Smooth muscle cell (in vitro differentiated cells): ENCODE data around the gene TMEM129. TPM values are rescaled to one million over a fixed set of nuclear protein-coding genes. Genes with fewer than 3 reads are reported as not detected.

Source experiments
- DNase-seq: peaks from one replicate; lab custom pipeline; 2025; ENCODE audit not compliant: unreplicated experiment; lab: John Stamatoyannopoulos, UW
- H2AFZ ChIP-seq: fragments of 200-600 bp; sonication (generic); 2 replicates; pipeline ENCODE4 v1.6.0; 2016; ENCODE audit warnings: antibody characterized with exemption, low read depth, mild to moderate bottlenecking
- H3F3A ChIP-seq: fragments of 200-600 bp; sonication (generic); 2 replicates; pipeline ENCODE4 v1.6.0; 2017; ENCODE audit warnings: antibody characterized with exemption, low read depth
- H3K27ac ChIP-seq: fragments of 200-600 bp; sonication (generic); 2 replicates; pipeline ENCODE4 v1.5.1; 2016; ENCODE audit warnings: low read depth, mild to moderate bottlenecking
- H3K27me3 ChIP-seq: fragments of 200-600 bp; sonication (generic); 2 replicates; pipeline ENCODE4 v1.6.1; 2016; ENCODE audit warnings: low read depth, mild to moderate bottlenecking
- H3K36me3 ChIP-seq: fragments of 200-600 bp; sonication (generic); 2 replicates; pipeline ENCODE4 v1.5.1; 2016; ENCODE audit warnings: low read depth
- H3K4me1 ChIP-seq: fragments of 200-600 bp; sonication (generic); 2 replicates; pipeline ENCODE4 v1.5.1; 2016; ENCODE audit warnings: low read depth
- H3K4me2 ChIP-seq: fragments of 200-600 bp; sonication (generic); 2 replicates; pipeline ENCODE4 v1.6.0; 2016; ENCODE audit warnings: mild to moderate bottlenecking
- H3K4me3 ChIP-seq: fragments of 200-600 bp; sonication (generic); 2 replicates; pipeline ENCODE4 v1.5.1; 2016; ENCODE audit warnings: mild to moderate bottlenecking
- H3K79me2 ChIP-seq: fragments of 200-600 bp; sonication (generic); 2 replicates; pipeline ENCODE4 v1.6.0; 2016; ENCODE audit warnings: low read depth, mild to moderate bottlenecking
- H3K9ac ChIP-seq: fragments of 200-600 bp; sonication (generic); 2 replicates; pipeline ENCODE4 v1.6.0; 2016; ENCODE audit warnings: low read depth
- H3K9me3 ChIP-seq: fragments of 200-600 bp; sonication (generic); replicated peaks from 2 replicates; pipeline ENCODE4 v1.5.1; 2016; ENCODE audit warnings: low read depth
- H4K20me1 ChIP-seq: fragments of 200-600 bp; sonication (generic); 2 replicates; pipeline ENCODE4 v1.6.0; 2016; ENCODE audit warnings: low read depth
- WGBS: methylation state at CpG from one replicate; pipeline ENCODE4 v1.1.7; 2016; ENCODE audit warnings: low lambda C conversion rate; 5-methylcytosine and 5-hydroxymethylcytosine counted together
- polyA plus RNA-seq: library from polyadenylated mRNA; unstranded; fragments of >200 nt; fragmentation: Nextera tagmentation; extraction: Ambion mirVana; gene quantifications from 2 replicates; pipeline ENCODE4 v1.2.1, GENCODE V29; 2016
- total RNA-seq: library from RNA; depleted of rRNA; stranded (reverse); fragments of >200 nt; gene quantifications from 2 replicates; pipeline ENCODE4 v1.2.3, GENCODE V29; 2014
- TF ChIP-seq, protein P1 (sequence below): fragments of 200-600 bp; sonication (generic); IDR thresholded peaks from 2 replicates; pipeline ENCODE4 v1.5.1; 2017; ENCODE audit warnings: borderline replicate concordance, mild to moderate bottlenecking, antibody characterized with exemption; ENCODE audit not compliant: insufficient read depth, poor library complexity, severe bottlenecking

TMEM129 gene
- total and polyA plus RNA-seq, 2 experiments from 2014 or later = 30.4 to 50.5 TPM

DNA sequence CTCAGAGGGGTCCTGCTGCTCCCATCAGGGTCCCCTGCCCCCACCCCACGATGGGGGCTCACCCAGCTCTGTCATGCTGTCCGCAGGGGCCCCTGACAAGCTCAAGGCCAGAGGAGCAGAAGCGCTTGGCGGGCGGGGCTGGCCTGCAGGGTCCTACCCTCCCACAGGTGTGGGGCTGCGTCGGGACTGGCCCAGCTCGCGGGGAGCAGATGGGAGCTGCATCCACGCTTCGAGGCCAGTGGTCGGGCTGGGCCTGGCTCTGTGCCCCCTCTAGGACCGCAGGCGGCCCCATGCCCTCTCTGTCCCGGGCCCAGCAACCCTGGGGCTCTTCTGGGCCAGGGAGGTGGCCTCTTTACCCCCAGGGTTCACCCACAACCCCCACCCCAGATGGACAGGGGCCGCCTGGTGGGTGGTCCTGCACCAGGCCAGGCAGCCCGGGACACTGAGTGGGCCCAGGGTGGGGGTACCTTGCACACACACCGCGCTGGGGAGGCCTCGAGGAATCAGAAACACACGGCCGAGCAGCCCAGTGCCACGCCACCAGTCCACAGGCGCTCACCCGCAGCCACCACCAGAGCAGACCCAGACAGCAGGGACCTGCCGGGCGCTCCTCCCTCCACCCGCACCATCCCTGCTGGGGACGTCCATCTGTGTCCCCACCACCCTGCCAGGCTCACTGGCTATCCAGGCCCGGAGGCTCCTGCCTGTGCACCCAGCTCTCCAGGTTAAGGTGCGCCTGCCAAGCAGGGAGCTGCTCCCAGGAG is 30.2 kb upstream of the TMEM129 start:
- Histone ChIP-seq H3K27me3 (no peaks in the 10 kb centered on the region), H4K20me1 (no peaks in the 10 kb centered on the region), H3K4me2 (no peak overlapping the region), H3K27ac (no peak overlapping the region), H3K79me2 (no peaks in the 10 kb centered on the region), H2AFZ (no peak overlapping the region), H3K9me3 (no peaks in the 10 kb centered on the region), H3K4me3 (no peak overlapping the region), H3K36me3 (no peaks in the 10 kb centered on the region), H3K9ac (no peak overlapping the region), H3K4me1 (peaks cover 8% of the 10 kb centered on the region), H3F3A (no peaks in the 10 kb centered on the region)
- no peak for DNase-seq
- TF ChIP-seq, protein P1, sequence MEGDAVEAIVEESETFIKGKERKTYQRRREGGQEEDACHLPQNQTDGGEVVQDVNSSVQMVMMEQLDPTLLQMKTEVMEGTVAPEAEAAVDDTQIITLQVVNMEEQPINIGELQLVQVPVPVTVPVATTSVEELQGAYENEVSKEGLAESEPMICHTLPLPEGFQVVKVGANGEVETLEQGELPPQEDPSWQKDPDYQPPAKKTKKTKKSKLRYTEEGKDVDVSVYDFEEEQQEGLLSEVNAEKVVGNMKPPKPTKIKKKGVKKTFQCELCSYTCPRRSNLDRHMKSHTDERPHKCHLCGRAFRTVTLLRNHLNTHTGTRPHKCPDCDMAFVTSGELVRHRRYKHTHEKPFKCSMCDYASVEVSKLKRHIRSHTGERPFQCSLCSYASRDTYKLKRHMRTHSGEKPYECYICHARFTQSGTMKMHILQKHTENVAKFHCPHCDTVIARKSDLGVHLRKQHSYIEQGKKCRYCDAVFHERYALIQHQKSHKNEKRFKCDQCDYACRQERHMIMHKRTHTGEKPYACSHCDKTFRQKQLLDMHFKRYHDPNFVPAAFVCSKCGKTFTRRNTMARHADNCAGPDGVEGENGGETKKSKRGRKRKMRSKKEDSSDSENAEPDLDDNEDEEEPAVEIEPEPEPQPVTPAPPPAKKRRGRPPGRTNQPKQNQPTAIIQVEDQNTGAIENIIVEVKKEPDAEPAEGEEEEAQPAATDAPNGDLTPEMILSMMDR = no peak
- 91% methylated on average over 22 of the region's 31 CpGs for WGBS

DNA sequence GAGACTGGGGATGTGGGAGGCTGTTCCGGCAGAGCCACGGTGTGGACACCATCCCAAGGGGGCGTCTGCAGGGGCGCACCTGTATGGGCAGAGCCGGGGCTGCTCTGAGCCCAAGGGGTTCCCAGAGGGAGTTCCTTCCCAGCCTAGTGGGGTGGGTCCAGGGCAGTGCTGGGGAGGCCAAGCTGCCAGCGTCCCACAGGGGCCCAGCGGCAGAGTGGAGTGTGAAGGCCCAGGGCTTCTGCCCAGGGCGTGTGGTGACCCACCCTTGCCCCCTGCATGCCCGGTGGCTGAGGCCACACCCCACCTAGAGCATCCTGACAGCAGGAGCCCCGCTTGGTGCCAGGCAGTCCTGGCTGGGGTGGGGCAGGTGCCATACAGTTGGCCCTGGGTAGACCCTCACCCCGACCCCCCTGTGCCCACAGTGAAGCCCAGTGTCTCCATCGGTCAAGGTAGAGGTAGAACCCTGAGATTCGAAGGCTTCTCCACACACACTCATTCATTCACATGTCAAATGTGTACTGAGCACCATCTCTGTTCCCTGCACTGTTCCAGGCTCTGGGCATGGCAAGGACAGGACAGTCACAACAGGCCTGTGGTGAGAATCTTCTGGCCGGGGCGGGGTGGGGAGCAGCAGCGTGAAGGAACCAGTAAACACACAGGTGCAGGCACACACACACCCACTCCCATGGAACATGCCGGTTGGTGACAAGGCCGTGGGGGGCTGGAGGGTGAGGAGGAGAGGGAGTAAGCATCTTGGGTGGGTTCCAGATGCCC is 29.4 kb upstream of the TMEM129 start:
- Histone ChIP-seq H2AFZ (no peak overlapping the region), H4K20me1 (no peaks in the 10 kb centered on the region), H3K9me3 (no peaks in the 10 kb centered on the region), H3K27me3 (no peaks in the 10 kb centered on the region), H3K79me2 (no peaks in the 10 kb centered on the region), H3K36me3 (no peaks in the 10 kb centered on the region), H3K4me2 (no peak overlapping the region), H3F3A (no peaks in the 10 kb centered on the region), H3K4me3 (no peak overlapping the region), H3K4me1 (peaks cover 8% of the 10 kb centered on the region), H3K27ac (no peak overlapping the region), H3K9ac (no peak overlapping the region)
- 91% methylated on average over 14 of the region's 18 CpGs for WGBS
- TF ChIP-seq, protein P1 = no peak
- no peak for DNase-seq

DNA sequence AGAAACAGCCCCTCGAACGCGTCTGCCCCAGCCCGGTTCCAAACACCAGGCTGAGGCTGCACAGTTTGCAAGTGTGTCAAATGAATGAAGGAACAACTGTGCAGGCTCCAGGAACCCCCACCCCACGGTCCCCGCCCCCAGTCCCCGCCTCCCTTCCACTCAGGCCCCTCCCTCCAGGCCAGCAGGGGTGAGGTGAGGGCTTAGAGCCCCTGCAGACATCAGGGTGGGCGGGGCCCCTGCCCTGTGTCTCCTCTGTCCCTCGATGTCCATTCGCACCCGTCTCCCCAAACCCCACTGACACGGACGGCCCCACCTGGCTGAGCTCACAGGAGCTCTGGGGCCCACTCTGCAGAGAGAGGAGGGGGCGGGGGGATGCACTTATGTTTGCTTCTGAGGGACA is 28.7 kb upstream of the TMEM129 start:
- no peak overlapping the region for H2AFZ ChIP-seq
- H3F3A ChIP-seq = no peaks in the 10 kb centered on the region
- H3K9me3 ChIP-seq = no peaks in the 10 kb centered on the region
- no peak overlapping the region for H3K4me2 ChIP-seq
- no peaks in the 10 kb centered on the region for H4K20me1 ChIP-seq
- no peak for DNase-seq
- H3K27me3 ChIP-seq = no peaks in the 10 kb centered on the region
- TF ChIP-seq, protein P1 = no peak
- peaks cover 8% of the 10 kb centered on the region for H3K4me1 ChIP-seq
- no peak overlapping the region for H3K27ac ChIP-seq
- H3K36me3 ChIP-seq = no peaks in the 10 kb centered on the region
- no peak overlapping the region for H3K9ac ChIP-seq
- no peaks in the 10 kb centered on the region for H3K79me2 ChIP-seq
- WGBS = 83% methylated on average over 10 of the region's 14 CpGs
- H3K4me3 ChIP-seq = no peak overlapping the region
